A172 (cell line): Measurements from ENCODE around the gene MARCHF9. TPM values are rescaled to one million over a fixed set of nuclear protein-coding genes. Genes with fewer than 3 reads are reported as not detected.

Experiments
- DNase-seq: peaks from one replicate; pipeline ENCODE4 v3.0.0-alpha.2; 2015; ENCODE audit warnings: low spot score
- total RNA-seq: library from RNA; depleted of rRNA; stranded (reverse); fragments of >200 nt; shearing (Covaris generic); gene quantifications from 2 replicates; pipeline ENCODE4 v1.2.3, GENCODE V29; 2014

MARCHF9 gene
- total RNA-seq, 1 experiment from 2014 or later, result 12.9 TPM

DNA sequence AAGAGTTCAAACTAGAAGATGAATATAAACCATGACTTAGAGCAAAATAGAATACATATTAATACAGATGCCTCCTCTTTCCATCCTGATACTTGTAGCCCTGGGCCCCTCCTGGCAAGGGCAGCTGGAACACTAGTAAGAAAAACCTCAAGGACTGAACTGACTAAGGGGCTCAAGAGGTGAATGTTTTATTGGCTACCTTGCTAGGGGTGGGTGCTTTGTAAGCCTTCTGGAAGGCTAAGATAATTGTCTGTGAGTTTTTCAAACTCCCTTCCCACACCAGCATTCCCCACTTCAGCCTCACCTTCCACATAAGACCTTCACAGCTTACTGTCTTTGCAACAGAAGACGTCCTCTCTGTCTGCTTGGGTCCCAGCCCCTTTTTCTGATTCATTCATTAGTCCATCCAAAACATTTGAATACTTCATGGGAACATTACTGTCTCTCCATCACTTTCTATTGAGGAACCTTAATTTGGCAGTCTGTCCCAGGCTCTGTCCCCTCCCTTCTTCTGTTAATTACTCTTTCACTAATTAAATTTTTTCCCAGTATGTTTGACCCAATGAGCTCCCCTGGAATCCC is 1.1 kb upstream of the MARCHF9 start:
- no peak for DNase-seq

DNA sequence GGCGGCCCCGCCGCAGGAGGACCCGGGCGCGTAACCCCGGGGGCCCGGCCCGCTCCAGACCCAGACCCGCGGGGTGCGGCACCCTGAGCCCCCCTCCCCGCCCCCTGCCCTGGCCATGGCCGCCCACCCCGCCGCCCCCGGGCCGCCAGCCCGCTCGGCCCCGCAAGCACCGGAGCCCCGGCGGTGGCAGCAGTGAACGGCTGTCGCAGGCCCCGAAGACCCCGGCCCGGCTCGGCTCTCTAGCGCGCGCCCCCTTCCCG is 221 bp downstream of the MARCHF9 start:
- DNase-seq, result no peak

DNA sequence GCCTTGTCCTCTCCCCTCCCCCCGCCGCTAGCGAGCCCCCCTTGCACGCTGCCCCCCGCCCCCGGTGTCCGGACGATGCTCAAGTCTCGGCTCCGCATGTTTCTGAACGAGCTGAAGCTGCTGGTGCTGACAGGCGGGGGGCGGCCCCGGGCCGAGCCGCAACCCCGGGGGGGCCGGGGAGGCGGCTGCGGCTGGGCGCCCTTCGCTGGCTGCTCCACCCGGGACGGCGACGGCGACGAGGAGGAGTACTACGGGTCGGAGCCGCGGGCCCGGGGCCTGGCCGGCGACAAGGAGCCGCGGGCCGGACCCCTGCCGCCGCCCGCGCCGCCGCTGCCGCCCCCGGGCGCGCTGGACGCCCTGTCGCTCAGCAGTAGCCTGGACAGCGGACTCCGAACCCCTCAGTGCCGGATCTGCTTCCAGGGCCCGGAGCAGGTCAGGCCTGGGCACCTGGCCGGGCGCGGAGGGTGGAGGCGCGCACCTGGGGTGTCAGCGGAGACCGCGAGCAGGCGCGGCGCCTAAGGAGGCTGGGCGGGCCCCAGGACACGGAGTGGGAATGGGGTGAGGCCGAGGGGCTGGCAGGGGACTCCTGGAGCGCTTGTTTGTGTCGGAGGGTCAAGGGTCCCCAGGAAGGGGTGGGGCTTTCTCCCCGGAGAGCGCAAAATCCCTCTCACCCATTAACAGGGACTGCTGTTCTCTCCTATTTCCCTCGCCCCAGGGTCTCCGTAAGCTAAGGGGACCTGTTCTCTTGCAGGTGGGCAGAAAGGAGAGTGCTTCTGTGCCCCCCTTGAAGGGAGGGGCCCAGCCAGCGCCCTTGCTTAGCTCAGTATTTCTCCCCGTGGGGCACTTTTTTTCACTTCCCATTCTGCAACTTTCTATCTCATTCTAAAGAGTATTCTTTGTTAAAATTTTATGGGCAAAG is 810 bp downstream of the MARCHF9 start:
- DNase-seq, result no peak

DNA sequence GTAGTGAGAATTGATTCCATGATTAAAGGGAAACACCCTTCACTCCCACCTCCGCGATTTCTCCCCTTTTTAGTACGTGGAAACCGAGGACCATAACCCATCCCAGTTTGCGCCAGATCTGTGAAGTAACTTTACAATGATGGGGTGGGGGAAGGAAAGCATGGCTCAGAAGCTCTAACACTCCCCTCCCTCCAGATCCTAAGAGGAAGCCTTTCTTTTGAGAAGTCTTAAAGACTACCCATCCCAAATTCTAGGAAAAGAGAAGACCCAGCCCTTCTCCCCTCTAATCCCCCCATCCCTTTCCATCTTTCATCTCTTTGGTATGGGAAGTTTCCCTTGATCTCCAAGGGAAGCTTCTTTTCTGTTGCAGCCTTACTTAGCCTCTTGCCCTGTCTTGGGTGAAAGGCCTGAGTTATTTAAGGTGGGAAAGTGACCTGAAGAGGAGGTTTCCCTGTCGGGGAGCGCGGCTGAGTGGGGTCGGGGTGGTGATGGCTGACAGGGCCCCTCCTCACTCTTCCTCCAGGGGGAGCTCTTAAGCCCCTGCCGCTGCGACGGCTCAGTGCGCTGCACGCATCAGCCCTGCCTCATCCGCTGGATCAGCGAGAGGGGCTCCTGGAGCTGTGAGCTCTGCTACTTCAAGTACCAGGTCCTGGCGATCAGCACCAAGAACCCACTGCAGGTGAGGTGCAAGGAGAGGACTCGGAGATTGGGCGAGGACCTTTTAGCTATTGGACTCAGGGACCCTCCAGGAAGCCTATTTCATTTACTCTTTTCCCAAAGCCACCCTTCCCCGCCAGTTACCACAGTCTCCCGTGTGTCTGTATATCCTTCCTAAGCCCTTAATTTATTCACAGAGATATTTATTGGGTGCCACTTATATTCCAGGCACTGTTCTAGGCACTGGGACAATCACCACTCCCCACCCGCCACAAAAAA is 1.8 kb downstream of the MARCHF9 start:
- DNase-seq, result no peak

DNA sequence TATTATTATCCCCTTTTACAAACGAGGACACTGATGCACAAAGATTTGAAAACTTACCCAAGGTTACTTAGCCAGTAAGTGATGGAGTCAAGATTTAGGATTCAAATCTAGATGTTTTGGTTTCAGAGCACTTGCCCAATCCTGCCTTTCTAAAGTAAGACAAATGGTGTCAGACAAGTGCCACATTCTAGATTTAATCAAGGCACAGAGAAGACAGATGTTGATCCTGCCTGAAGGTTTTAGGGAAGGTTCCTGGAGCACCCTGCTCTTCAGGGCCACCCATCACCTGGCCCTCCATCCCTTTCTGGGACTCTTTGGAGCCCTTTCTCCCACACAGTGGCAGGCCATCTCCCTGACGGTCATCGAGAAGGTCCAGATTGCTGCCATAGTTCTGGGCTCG is 2.9 kb downstream of the MARCHF9 start:
- no peak for DNase-seq

DNA sequence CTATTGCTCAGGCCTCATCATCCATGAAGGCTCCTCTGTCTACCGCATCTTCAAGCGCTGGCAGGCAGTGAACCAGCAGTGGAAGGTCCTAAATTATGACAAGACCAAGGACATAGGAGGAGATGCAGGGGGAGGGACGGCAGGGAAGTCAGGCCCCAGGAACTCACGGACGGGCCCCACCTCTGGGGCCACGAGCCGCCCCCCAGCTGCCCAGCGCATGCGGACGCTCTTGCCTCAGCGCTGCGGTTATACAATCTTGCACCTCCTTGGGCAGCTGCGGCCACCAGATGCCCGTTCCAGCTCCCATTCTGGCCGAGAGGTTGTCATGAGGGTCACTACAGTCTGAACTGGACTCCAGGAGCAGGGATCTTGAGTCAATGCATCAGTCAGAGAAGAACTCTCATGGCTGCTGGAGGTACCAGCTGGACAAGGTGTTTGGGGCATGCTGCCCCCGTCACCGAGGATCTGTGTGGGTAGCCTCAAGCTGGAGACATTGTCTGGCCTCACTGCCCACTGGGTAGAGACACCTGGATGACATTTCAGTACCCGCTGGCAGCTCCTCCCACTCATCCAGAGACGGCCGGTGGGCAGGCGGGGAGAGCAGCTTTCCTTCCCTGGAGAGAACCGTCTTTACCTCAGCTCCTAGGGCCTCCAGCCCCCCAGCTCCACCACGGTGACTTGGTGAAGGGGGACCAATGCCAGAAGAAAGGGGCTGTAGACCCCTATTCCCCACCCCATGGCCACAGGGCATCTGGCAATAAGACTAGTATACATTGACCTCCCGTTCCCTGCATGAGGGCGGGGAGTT is 3.9 kb downstream of the MARCHF9 start:
- no peak for DNase-seq

DNA sequence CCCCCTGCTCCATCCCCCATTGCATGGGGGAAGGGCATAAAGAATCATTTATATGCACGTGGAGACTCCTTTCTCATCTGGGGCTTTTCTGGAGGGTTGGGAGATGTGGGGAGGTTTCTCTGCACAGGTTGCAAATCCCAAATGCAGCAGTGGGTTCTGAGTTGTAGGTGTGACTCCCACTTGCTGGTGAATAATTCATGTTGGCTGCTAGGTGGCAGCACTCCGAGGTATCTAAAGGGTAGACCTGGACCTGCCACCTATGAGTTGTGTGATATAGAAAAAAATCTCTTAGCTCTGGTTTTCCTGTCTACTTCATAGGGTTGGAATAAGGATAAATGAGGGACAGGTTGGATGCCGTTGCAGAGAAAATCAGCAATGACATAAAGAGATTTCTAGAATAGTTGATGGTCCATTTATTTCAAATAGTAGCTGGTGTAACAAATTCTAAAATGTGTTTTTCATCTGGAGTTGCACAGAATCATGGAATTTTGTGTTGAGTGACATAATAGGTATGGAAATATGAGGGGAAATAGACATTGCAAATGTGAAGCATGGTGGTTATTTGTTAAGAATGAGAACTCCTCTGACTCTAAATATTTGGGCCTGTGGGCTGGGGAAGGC is 4.6 kb downstream of the MARCHF9 start:
- DNase-seq, result no peak

DNA sequence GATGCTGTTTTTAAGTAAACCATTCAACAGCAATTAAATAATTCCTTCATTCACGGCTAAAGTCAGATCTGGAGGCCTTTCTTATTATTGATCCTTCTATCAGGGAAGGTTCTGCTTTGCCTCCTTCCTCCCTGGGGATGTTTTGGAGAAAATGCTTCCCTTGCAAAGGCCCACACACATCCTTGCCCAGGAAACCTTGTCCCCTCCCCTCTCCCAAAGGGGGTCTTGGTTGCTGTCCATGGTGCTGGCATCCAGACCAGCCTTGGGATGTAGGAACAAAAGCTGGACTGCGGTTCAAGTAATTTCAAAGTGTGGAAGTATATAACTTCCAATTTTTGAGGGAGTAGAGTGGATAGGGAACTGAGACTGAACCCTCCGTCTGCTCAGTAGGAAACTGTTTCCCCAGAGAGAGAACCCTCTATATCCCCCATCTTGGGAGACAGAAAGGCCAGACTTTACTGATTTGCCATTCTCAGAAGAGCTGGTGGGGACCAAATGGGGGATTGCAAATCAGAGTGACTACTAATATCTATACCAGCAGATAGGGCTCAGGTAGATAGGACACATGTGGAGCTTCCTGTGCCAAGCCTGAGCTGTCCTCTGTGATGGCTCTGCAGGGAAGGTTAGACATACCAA is 5.6 kb downstream of the MARCHF9 start:
- no peak for DNase-seq

DNA sequence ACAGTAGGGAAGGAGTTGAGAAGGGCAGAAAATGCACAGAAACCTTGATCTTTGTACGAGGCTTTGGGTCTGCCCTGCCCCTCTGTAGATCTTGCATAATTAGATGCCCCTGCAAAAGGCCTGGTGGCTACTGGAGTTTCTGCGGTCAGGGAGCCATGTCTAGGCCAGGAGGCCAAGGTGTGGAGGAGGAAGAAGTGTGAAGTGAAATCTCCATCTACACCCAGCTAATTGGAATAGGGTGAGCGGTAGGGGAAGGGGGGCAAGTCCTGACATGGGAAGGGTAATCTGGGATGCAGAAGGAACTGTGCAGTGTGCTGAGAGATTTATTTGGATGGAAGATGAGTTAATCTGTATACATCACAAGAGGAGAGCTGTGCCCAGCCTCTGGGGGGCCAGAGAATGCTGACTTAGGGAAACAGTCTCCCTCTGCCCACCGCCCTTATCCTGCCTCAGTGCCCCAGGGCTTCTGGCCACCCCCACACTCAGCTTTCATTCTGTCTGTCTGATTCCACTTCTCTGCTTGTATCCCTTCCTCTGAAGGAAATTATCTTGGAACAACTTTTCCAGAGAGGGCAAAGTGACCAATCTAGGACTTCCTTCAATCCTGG is 6.6 kb downstream of the MARCHF9 start:
- no peak for DNase-seq

DNA sequence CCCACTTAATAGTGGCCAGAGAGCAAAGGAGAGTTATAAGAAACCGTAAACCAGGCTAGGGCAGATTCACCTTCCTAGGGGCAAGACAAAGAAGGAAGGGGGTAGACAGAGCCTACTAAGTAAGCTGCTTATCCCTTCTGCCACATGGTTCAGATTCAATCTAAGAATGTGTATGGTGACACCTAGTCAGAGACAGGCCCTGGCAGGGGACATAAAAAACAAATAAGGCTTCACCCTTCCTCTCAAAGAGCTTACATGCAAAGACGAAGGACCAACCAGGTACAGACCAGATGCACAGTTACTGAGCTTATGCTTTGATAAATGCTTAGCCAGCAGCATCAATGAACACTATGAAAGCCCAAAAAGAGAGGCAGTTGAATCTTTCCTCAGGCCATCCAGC is 7.6 kb downstream of the MARCHF9 start:
- no peak for DNase-seq

DNA sequence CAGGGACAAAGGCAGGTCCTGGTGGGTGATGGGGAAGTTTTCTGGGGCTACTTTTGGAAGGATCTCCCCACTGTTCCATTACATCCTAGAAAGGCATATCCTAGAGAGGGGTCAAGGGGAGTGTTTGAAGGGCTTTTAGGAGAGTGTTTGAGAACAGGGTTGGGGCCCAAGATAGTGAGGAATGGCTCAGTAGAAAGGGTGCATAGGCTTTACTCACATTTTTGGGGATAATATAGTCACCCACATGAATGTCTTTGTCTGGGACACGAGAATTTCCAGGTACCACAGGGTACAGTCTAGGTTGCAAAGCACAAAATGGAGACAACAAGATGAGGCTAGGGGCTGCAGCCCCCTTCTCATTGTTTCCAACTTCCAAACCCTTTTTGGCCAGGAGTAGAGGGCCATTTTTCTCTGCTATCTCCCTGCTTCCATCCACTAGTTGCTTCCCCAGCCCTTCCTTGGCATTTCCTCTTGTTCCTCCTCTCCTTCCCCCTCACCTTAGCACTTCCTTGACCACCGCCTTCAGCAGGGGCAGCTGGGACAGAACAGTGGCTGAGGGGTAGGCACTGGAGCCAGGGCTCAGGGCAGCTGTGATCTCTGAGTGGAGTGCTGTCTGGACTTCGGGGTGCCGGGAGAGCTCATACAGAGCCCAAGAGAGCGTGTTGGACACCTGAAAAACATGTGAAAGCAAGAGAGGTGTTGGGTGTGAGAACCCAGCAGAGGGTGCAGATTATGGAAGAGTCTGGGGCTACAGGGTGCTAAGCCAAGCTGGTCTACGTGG is 9.2 kb downstream of the MARCHF9 start:
- no peak for DNase-seq

DNA sequence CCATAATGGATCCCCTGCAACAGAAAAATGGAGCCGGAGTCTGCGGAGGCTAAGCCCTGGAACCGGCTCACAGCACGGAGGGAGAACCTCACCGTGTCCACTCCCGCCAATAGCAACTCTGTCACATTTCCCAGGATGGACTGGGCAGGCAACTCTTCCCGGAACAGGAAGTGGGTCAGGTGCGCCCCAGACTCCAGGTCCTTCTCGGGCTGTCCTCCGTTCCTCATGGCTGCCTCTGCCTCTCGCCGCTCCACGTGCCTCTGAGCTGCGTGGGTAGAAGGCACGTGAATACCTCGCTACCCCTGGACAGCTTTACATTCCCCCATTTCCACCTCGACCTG is 9.7 kb downstream of the MARCHF9 start:
- DNase-seq, result no peak

DNA sequence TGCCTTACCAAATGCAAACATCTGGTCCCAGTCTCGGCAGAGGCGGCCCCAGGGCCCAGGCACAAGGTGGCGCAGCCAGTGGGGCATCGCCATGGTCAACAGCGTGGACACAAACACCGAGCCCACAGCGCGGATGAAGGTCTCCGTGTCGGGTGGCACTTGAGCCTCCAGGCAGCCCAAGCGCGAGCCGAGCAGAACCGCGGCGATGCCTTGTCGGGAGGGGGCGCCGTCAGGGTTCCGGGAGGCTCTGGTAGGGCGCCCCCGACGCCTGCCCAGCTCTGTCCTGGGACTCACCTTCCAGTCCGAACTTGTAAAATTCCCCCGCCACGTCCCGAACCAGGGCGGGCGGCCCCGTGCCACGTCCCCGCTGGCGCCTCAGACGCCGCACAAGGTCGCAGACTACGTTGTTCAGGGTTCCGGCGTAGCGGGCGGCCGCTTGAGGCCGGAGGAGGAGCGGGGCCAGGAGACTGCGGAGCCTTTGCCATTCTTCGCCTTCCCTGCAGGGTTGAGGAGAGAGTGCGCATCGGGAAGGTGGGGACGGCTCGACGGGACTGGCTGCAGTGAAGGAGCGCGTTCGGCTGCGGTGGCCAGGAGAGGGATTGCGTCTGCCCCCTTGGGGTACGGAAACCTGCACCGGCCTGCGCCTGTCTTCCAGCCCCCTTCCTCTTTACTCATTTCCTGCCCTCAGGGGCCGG is 10.2 kb downstream of the MARCHF9 start:
- no peak for DNase-seq

DNA sequence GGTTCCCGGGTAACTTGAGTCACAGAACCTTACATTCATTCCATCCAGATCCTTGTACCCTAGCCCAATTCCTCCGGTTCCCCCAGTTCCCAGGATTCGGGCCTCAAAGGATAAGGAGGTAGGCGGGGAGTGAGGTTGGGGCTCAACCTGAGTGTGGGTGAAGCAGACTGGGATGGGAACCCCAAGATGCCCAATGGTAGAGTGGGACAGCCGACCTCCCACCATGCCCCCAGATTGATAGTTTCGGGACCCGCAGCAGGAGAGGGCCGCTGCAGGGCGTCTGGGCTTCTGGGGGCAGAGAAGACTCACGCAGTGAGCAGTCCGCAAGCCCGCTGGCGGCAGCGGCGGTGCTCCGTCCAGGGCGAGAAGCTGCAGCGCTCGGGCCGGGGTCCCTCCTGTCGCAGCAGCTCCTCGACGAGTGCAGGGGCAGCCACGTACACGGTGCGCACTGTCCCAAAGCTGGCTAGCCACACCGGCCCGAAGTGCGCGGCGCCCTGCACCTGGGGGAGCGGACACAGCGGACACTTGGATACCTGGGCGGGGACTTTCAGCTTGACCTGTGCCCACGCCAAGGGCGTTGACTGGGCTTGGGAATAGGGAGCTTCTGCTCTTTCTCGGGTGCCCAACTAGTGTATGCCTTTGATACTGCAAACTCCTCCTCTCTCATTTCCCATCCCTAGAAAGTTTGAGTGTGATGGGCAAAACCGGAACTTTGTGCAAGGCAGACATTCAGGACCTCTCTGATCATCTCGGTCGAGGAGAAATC is 11.0 kb downstream of the MARCHF9 start:
- no peak for DNase-seq

DNA sequence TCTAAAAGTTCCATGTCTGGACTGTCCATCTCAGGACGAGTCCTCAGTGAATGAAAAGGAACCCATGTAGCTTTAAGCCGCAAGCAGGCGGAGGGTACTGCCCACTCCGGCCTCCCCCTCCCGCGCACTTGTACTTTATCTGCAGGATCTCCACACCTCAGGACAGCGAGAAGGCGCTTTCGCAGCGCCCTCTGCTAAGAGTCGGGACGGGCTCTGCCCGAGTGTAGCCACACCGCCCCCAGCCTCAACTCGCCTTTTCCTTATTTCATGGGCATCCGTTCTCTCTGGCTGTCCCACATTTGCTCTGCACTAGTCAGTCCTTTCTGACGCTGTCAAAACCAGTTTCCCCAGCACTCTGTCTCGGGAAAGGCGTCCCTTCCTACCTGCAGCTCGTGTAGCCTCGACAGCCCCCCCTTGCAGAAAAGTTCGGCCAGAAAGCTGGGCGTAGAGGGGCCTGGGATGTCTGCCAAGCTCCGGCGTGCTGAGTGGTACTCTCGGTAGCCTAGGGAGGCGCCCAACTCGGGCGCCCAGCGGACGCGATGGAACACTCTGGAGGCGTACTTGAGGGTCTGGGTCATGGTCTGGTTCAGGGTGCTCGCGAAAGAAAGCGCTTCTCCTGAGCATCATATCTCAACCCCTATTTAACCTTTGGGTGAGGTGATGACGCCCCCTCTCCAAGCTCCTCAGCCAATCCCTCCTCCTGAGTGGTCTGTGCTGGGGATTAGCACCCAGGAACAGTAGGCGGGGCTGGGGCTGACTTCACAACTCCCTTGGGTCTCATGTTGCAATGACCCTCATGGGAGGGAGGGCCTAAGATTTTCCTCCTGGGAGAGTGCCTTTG is 11.8 kb downstream of the MARCHF9 start, which contains the start of gene CYP27B1:
Gene CYP27B1, minus strand, starts transcription at position 615 of the 841 bp plus-strand sequence. Its CDS starts 37 bp downstream, at position 578.
- no peak for DNase-seq

DNA sequence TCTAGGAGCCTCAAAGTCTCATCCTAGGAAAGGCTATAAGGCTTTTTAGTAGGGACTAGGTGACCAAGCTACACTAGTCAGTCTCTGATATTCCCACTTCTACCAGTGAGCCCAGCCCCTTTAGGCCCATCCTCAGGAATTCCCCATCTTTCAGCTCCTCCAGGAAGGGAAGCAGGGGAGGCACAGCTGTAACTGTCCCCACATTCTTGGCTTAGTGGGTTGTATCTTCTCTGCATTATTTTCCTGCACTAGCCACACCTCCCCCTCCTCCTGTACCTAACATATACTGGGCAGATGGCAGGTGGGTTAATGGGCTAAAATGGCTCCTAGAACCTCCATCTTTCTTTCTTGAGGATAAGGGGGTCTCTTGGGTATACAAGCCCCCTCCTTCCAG is 12.4 kb downstream of the MARCHF9 start:
- no peak for DNase-seq

DNA sequence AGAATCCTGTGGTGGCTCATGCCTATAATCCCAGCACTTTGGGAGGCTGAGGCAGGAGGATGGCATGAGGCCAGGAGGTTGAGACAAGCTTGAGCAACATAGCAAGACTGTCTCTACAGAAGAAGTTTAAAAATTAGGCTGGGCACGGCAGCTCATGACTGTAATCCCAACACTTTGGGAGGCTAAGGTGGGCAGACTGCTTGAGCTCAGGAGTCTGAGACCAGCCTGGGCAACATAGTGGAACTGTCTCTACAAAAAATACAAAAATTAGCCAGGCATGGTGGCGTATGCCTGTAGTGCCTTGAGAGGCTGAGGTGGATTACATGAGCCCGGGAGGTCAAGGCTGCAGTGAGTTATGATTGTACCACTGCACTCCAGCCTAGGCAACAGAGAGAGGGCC is 13.0 kb downstream of the MARCHF9 start:
- no peak for DNase-seq
